ENCODE measurements around the gene CDC45.

Gene CDC45

DNA sequence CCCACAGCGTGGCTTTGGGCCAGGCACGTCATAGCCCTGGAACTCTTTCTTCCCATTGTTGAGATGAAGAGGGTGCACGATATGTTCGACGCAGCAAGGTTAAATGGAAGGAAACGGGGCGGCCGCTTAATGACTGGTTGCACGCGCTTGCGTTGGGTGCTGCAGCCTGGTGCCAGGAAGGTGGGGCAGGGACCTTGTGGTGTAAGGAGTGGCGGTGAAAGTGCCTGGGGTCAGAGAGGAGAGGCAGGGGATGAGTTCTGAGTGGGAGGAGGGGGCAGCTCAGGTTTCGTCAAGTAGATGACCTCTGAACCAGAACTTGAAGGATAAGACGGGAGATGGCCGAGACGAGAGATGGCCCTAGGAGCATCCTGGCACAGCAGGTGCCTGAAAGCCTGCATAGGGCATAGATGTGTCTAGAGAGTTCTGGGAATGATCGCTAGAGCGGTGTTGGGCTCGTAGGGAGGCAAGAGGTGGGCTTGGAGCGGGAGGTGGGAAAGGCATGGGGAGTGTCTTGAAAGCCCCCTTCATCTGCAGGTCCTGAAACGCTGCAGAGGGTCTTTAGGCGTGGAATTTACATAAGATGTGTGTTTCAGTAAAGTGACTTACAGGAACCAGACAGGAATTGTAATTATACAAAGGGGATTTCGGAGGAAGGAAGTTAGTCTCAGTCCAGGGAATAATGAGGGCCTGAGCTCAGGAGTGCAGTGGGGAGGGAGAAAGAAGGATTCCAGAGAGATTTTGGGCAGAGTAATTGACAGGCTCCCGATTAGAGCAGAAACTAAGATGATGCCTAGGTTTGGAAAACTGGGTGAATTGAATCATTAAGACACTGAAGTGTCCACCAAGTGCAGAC lies 87.7 kb downstream of the CDC45 start:
- DNase-seq: no peak
- H3K27me3 Mint-ChIP-seq: no peaks in the 10 kb centered on the region
- H3K27ac Mint-ChIP-seq: no peak overlapping the region
- H3K9me3 Mint-ChIP-seq: no peaks in the 10 kb centered on the region
- no peaks in the 10 kb centered on the region for H3K36me3 Mint-ChIP-seq (ENCODE audit: low read depth)
- no peak overlapping the region for H3K4me3 Mint-ChIP-seq
- peaks cover 4% of the 10 kb centered on the region for H3K4me1 Mint-ChIP-seq (ENCODE audit: low read depth)

DNA sequence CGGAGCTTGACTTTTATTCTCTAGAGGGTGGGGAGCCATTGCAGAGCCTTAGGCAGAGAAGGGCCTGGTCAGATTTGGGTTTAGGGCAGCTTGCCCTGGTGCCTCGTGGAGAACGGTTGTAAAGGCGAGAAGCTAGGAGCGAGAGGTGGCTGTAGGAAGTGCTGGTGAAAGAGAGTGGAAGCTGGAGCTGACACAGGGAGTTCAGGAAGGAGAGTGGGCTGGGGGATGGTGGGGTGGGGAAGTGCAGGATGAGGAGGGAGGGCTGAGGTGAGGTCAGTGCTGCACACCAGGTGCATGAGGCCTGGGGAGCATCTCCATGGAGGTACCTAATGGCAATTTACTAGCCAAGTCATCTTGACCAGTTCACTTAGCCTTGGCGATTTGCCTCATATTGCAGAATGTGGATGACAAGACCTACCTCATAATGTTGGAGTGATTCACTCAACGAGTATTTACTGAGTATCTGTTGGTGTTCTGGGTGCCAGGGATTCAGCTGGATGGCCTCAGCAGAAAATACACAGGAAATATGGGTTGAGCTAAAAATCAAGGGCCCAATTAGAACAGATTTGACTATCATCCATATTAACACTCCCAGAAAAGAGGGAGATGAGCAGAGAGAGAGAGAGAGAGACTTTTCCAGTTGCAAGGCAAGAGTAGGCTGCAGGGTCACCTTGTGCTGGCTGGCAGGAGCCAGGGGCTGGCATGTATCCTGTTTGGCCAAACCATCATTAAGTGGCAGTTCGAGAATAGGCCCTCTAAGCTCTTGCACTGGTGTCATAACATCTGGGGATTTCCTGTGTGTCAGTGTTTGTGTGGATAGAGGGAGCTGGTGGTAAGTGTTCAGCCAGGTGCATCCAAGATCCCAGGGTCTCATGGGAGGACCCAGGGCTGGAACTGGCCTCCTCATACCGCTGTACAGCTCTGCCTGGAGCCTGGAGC lies 88.9 kb downstream of the CDC45 start:
- DNase-seq: no peak

DNA sequence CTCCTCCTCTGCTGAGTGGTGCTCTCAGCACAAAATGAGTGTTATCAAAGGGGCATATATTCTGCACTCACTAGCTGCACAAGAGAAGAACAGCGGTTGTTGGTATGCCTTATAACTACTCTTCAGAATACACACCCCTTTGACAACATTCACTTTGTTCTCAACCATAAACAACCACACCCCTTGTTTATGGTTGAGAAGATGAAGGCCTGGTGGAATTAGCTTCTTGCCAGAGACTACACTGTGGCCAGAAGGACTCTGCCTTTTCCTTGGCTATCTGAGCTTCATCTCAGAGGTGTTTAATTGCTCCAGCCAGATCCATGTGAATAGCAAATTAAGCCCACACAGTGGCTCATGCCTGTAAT lies 89.5 kb downstream of the CDC45 start:
- Mint-ChIP-seq H3K4me3 (no peak overlapping the region), H3K27ac (no peak overlapping the region), H3K27me3 (no peaks in the 10 kb centered on the region), H3K4me1 (ENCODE audit: low read depth) (peaks cover 4% of the 10 kb centered on the region), H3K36me3 (ENCODE audit: low read depth) (no peaks in the 10 kb centered on the region), H3K9me3 (no peaks in the 10 kb centered on the region)
- no peak for DNase-seq

More for the DNA sequence above, 88.9 kb downstream of the CDC45 start:
- H3K4me1 Mint-ChIP-seq (ENCODE audit: low read depth): peaks cover 4% of the 10 kb centered on the region
- no peaks in the 10 kb centered on the region for H3K9me3 Mint-ChIP-seq
- H3K27me3 Mint-ChIP-seq: no peaks in the 10 kb centered on the region
- no peaks in the 10 kb centered on the region for H3K36me3 Mint-ChIP-seq (ENCODE audit: low read depth)
- no peak overlapping the region for H3K4me3 Mint-ChIP-seq
- H3K27ac Mint-ChIP-seq: no peak overlapping the region

DNA sequence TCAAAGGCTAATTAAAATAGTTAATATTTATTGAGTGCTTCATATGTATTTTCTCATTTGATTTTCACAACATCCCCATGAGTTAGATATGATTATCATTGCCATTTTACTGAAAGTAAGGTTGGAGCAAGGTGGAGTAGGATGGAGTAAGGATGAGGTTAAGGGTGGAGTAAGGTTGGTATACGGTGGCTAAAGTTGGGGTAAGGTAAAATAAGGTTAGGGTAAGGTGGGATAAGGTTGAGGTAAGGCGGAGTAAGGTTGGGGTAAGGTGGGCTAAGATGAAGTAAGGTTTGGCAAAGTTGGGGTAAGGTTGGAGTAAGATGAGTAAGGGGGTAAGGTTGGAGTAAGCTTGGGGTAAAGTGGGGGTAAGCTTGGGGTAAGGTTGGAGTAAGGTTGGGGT lies 90.3 kb downstream of the CDC45 start:
- Mint-ChIP-seq H3K27ac (no peak overlapping the region), H3K27me3 (no peaks in the 10 kb centered on the region), H3K4me1 (ENCODE audit: low read depth) (peaks cover 4% of the 10 kb centered on the region), H3K4me3 (no peak overlapping the region), H3K36me3 (ENCODE audit: low read depth) (no peaks in the 10 kb centered on the region), H3K9me3 (no peaks in the 10 kb centered on the region)
- no peak for DNase-seq
